ENCODE measurements around the gene CACNB3. TPM values are rescaled to one million over a fixed set of nuclear protein-coding genes. Genes with fewer than 3 reads are reported as not detected.

Gene CACNB3
- total RNA-seq, 1 donor from 2014 or later: 56.3 TPM

DNA sequence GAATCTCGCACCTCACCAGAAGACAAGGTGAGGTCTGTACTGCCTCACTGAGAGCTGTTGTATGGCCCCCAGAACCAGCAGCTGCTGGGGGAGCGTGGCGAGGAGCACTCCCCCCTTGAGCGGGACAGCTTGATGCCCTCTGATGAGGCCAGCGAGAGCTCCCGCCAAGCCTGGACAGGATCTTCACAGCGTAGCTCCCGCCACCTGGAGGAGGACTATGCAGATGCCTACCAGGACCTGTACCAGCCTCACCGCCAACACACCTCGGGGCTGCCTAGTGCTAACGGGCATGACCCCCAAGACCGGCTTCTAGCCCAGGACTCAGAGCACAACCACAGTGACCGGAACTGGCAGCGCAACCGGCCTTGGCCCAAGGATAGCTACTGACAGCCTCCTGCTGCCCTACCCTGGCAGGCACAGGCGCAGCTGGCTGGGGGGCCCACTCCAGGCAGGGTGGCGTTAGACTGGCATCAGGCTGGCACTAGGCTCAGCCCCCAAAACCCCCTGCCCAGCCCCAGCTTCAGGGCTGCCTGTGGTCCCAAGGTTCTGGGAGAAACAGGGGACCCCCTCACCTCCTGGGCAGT is 9.3 kb downstream of the CACNB3 start:
- DNase-seq (ENCODE audit: extremely low spot score, unreplicated experiment): no peak
- H3K4me1 Mint-ChIP-seq (ENCODE audit: unreplicated experiment): no peaks in the 10 kb centered on the region
- H3K27me3 Mint-ChIP-seq: no peaks in the 10 kb centered on the region
- no peak overlapping the region for H3K27ac Mint-ChIP-seq
- TF ChIP-seq, protein P1, sequence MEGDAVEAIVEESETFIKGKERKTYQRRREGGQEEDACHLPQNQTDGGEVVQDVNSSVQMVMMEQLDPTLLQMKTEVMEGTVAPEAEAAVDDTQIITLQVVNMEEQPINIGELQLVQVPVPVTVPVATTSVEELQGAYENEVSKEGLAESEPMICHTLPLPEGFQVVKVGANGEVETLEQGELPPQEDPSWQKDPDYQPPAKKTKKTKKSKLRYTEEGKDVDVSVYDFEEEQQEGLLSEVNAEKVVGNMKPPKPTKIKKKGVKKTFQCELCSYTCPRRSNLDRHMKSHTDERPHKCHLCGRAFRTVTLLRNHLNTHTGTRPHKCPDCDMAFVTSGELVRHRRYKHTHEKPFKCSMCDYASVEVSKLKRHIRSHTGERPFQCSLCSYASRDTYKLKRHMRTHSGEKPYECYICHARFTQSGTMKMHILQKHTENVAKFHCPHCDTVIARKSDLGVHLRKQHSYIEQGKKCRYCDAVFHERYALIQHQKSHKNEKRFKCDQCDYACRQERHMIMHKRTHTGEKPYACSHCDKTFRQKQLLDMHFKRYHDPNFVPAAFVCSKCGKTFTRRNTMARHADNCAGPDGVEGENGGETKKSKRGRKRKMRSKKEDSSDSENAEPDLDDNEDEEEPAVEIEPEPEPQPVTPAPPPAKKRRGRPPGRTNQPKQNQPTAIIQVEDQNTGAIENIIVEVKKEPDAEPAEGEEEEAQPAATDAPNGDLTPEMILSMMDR (conservative IDR thresholded peaks at IDR 0.05): no peak
- peaks cover 19% of the 10 kb centered on the region for H3K36me3 Mint-ChIP-seq
- no peaks in the 10 kb centered on the region for H3K9me3 Mint-ChIP-seq
- no peak overlapping the region for H3K4me3 Mint-ChIP-seq

DNA sequence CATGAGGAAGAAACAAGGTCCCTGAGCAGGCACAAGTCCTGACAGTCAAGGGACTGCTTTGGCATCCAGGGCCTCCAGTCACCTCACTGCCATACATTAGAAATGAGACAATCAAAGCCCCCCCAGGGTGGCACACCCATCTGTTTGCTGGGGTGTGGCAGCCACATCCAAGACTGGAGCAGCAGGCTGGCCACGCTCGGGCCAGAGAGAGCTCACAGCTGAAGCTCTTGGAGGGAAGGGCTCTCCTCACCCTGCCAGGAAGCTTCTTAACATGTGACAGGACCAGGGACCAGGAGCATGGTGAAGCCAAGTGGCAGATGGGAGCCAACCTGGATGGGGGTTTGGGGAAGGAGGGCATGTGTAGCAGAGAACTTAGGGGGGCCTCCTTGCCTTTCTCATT is 10.0 kb downstream of the CACNB3 start:
- no peak overlapping the region for H3K4me3 Mint-ChIP-seq
- peaks cover 20% of the 10 kb centered on the region for H3K36me3 Mint-ChIP-seq

DNA sequence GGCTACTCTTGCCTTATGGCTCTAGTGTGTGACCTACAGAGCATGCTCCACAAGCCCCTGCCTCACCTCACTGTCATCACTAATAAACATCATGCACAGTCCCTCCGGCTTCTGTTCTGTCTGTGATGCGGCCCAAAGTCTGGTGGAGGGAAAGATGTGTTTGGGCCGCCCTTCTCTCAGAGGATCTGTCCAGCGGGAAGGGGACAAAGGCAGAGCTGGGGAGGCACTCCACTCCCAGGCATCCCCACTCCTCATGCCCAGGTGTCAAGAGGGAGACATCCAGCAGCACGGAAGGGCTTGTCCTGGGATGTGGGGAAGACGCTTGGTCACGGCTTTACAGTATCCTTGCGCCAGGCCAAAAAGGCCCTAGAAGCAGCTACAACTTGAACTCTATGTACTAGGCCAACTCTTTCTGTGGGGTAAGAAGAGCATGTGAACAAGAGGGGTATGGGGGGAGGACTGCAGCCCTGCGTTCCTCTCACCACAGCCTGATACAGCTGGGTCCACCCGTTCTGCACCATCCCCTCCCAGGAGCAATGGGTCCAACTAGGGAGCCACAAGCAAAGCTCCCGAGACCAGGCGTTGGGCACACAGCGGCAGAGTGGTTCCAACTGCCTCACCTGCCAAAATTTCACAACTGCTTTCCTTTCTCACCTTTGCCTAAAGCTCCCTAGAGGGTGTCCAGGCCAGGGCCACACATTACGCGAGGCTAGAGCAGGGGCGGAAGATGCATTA is 10.7 kb downstream of the CACNB3 start:
- Mint-ChIP-seq H3K36me3 (peaks cover 23% of the 10 kb centered on the region), H3K4me3 (no peak overlapping the region), H3K9me3 (no peaks in the 10 kb centered on the region), H3K27me3 (no peaks in the 10 kb centered on the region), H3K4me1 (ENCODE audit: unreplicated experiment) (no peaks in the 10 kb centered on the region), H3K27ac (no peak overlapping the region)
- TF ChIP-seq, protein P1 (conservative IDR thresholded peaks at IDR 0.05): no peak
- no peak for DNase-seq (ENCODE audit: extremely low spot score, unreplicated experiment)

More for the DNA sequence above, 10.0 kb downstream of the CACNB3 start:
- H3K27ac Mint-ChIP-seq: no peak overlapping the region
- no peaks in the 10 kb centered on the region for H3K27me3 Mint-ChIP-seq
- no peaks in the 10 kb centered on the region for H3K4me1 Mint-ChIP-seq (ENCODE audit: unreplicated experiment)
- no peak for DNase-seq (ENCODE audit: extremely low spot score, unreplicated experiment)
- TF ChIP-seq, protein P1 (conservative IDR thresholded peaks at IDR 0.05): no peak
- H3K9me3 Mint-ChIP-seq: no peaks in the 10 kb centered on the region

DNA sequence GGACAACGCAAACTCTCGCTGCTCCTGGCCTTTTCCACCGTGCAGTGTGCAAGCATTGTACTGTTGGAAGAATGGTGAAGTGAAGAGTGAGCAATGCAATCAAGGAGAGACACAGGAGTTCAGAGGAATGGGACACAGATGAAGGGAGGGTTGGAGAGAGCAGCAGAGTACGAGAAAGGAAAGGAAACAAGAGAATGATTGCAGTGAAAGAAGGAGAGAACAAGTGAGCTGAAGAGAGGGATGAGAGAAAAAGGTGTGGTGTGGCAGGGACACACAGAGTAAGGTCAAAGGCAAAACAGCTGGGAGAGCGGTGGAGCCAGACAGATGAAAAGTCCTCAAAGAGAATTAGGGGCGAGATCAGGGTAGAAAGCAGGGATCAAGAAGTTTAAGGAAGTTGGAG is 13.0 kb downstream of the CACNB3 start:
- Mint-ChIP-seq H3K4me3 (no peak overlapping the region), H3K4me1 (ENCODE audit: unreplicated experiment) (no peaks in the 10 kb centered on the region), H3K9me3 (no peaks in the 10 kb centered on the region), H3K36me3 (peaks cover 20% of the 10 kb centered on the region), H3K27me3 (no peaks in the 10 kb centered on the region), H3K27ac (no peak overlapping the region)
- DNase-seq (ENCODE audit: extremely low spot score, unreplicated experiment): no peak
- TF ChIP-seq, protein P1 (conservative IDR thresholded peaks at IDR 0.05): no peak

DNA sequence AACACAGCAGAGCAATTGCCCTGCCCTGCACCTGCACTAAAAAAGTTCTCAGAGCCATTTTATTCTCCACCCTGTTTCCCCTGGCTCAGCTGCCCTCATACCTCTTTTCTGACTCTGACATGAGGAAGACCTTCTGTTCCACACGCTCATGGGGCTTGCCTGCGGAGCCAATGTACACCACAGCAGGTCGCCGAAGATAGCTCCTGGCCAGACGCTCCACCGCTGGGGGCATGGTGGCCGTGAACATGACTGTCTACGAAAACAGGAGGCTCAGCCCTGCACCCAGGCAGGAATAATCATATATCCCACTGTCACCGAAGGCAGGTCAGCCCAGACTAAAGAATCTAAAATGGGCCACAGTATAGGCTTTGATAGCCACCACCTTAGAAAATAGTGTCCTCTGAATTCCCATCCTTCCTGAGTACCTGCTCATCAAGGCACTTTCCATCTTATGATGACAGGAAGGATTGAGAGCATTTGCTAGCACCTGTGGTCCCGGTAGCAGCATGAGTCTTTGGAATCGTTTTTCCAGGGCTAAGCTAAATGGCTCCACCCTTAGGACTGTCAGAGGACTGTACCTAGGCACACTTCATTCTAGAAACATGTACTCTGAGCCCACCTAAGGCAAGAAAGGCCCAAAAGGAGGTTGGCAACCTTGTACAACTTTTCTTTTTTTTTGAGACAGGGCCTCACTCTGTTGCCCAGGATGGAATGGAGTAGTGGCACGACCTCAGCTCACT is 14.2 kb downstream of the CACNB3 start:
- H3K4me3 Mint-ChIP-seq: no peak overlapping the region
- TF ChIP-seq, protein P1 (conservative IDR thresholded peaks at IDR 0.05): no peak
- H3K4me1 Mint-ChIP-seq (ENCODE audit: unreplicated experiment): no peaks in the 10 kb centered on the region
- H3K27me3 Mint-ChIP-seq: no peaks in the 10 kb centered on the region
- no peaks in the 10 kb centered on the region for H3K9me3 Mint-ChIP-seq
- peaks cover 27% of the 10 kb centered on the region for H3K36me3 Mint-ChIP-seq
- no peak for DNase-seq (ENCODE audit: extremely low spot score, unreplicated experiment)
- H3K27ac Mint-ChIP-seq: no peak overlapping the region
